OCI-LY7 (cell line): ENCODE measurements around the gene TKT. TPM values are rescaled to one million over a fixed set of nuclear protein-coding genes. Genes with fewer than 3 reads are reported as not detected.

Experiments used
- BruUV-seq: library from RNA; stranded (reverse); fragments of 400-500 nt; replicated peaks from 2 replicates; lab custom pipeline; 2021; lab: Mats Ljungman, UMichigan
- CTCF ChIA-PET: fragments of 300-600 bp; sonication (Branson Sonifier 250); formaldehyde crosslinking; loops from one replicate; lab custom pipeline; 2022; ENCODE audit warnings: antibody characterized with exemption; ENCODE audit not compliant: unreplicated experiment; lab: Charles Lee
- POLR2A ChIA-PET: fragments of 300-600 bp; sonication (Branson Sonifier 250); formaldehyde crosslinking; loops from one replicate; lab custom pipeline; 2022; ENCODE audit warnings: antibody characterized with exemption; lab: Charles Lee
- DNase-seq: peaks from one replicate; pipeline ENCODE4 v3.0.0-alpha.2; 2015; ENCODE audit warnings: low spot score
- H2AFZ ChIP-seq: fragments of 200-600 bp; sonication (generic), shearing (Covaris generic); 2 replicates; pipeline ENCODE4 v1.6.1; 2014; ENCODE audit warnings: mild to moderate bottlenecking, antibody characterized with exemption, low read length, moderate library complexity
- H3K27ac ChIP-seq: fragments of 200-600 bp; sonication (generic); 2 replicates; pipeline ENCODE4 v1.5.1; 2014; ENCODE audit warnings: mixed run types, low read depth, mild to moderate bottlenecking, moderate library complexity, low read length, inconsistent platforms; ENCODE audit not compliant: poor library complexity, severe bottlenecking
- H3K36me3 ChIP-seq: fragments of 200-600 bp; sonication (generic); 2 replicates; pipeline ENCODE4 v1.6.1; 2014; ENCODE audit warnings: mild to moderate bottlenecking, antibody characterized with exemption, low read length, moderate library complexity, mixed read lengths; ENCODE audit not compliant: insufficient read depth
- H3K4me1 ChIP-seq: fragments of 200-600 bp; sonication (generic); 2 replicates; pipeline ENCODE4 v1.5.1; 2014; ENCODE audit warnings: mild to moderate bottlenecking, low read length; ENCODE audit not compliant: insufficient read depth, poor library complexity, severe bottlenecking
- H3K4me2 ChIP-seq: fragments of 200-600 bp; sonication (generic); 2 replicates; pipeline ENCODE4 v1.6.1; 2014; ENCODE audit warnings: mild to moderate bottlenecking, low read length
- H3K4me3 ChIP-seq: fragments of 200-600 bp; sonication (generic); 2 replicates; pipeline ENCODE4 v1.5.1; 2014; ENCODE audit warnings: mild to moderate bottlenecking, low read depth, low read length; ENCODE audit not compliant: poor library complexity, severe bottlenecking
- H3K79me2 ChIP-seq: fragments of 200-600 bp; sonication (generic); 2 replicates; pipeline ENCODE4 v1.6.1; 2016; ENCODE audit warnings: low read depth, mild to moderate bottlenecking, low read length, moderate library complexity, mixed read lengths; ENCODE audit not compliant: insufficient read depth
- H3K9me2 ChIP-seq: fragments of 200-600 bp; sonication (generic); 2 replicates; pipeline ENCODE4 v1.6.1; 2016; ENCODE audit warnings: mild to moderate bottlenecking, low read length, mixed read lengths; ENCODE audit not compliant: insufficient read depth
- H3K9me3 ChIP-seq: fragments of 200-600 bp; sonication (generic); 2 replicates; pipeline ENCODE4 v1.6.1; 2014; ENCODE audit warnings: mild to moderate bottlenecking, mixed run types, low read length, mixed read lengths
- H4K20me1 ChIP-seq: fragments of 200-600 bp; sonication (generic); 2 replicates; pipeline ENCODE4 v1.6.1; 2014; ENCODE audit warnings: mild to moderate bottlenecking, antibody characterized with exemption, low read length, moderate library complexity, mixed read lengths; ENCODE audit not compliant: insufficient read depth
- CTCF ChIP-seq: fragments of 200-600 bp; sonication (generic); conservative IDR thresholded peaks from 2 replicates; pipeline ENCODE4 v1.5.1; 2014; ENCODE audit warnings: mild to moderate bottlenecking, antibody characterized with exemption, low read length, moderate library complexity, mixed read lengths
- EZH2phosphoT487 ChIP-seq: fragments of 200-600 bp; sonication (generic); IDR thresholded peaks from 2 replicates; pipeline ENCODE4 v1.6.1; 2018; ENCODE audit warnings: low read depth, borderline replicate concordance, mild to moderate bottlenecking, mixed run types, antibody characterized with exemption, low read length, moderate library complexity, mixed read lengths
- intact Hi-C: fragments of 100-400 bp; cut with micrococcal nuclease; formaldehyde crosslinking; loops from one replicate; pipeline ENCODE4 v1.10.0; 2022; ENCODE audit not compliant: unreplicated experiment
- total RNA-seq, 2 experiments: library from RNA; depleted of rRNA in 1 of 2; stranded (reverse); fragments of >200 nt in 1 of 2; shearing (Covaris generic) in 1 of 2; gene quantifications; 2 replicates each; pipeline ENCODE4 v1.2.3, GENCODE V29; 2014 to 2022

Gene TKT
- total RNA-seq, 2 experiments from 2014 or later, result 325 to 386 TPM

- POLR2A ChIA-PET, result no interaction called here
Observed at GRCh38 chr3:53236112-53236841, 19.5 kb downstream of the TKT start.

GRCh38 chr3:53235545-53235944 is 20.3 kb downstream of the TKT start:
- H4K20me1 ChIP-seq, result no peaks in the 10 kb centered on the region
- DNase-seq, result no peak
- intact Hi-C loops, result no loop called here
- no TSS peak for BruUV-seq
- H3K4me1 ChIP-seq, result peaks cover 6% of the 10 kb centered on the region
- TF ChIP-seq EZH2phosphoT487 (no peak), CTCF (no peak)
- H3K9me2 ChIP-seq, result no peaks in the 10 kb centered on the region
- no peaks in the 10 kb centered on the region for H3K79me2 ChIP-seq
- CTCF ChIA-PET, result no interaction called here
- H3K36me3 ChIP-seq, result peaks cover 95% of the 10 kb centered on the region
- H3K4me2 ChIP-seq, result no peak overlapping the region
- no peak overlapping the region for H2AFZ ChIP-seq
- POLR2A ChIA-PET, result interaction anchor here (0.6 kb wide), 1 partner anchor 21 kb away, joined by 3 read pairs; no protein-coding TSS in a partner anchor
- no peak overlapping the region for H3K4me3 ChIP-seq
- no peaks in the 10 kb centered on the region for H3K9me3 ChIP-seq
- H3K27ac ChIP-seq, result peak overlapping the region; percentile 26

More at GRCh38 chr3:53236112-53236841, 19.5 kb downstream of the TKT start:
- Histone ChIP-seq H3K79me2 (no peaks in the 10 kb centered on the region), H3K4me3 (no peak overlapping the region), H3K36me3 (peaks cover 95% of the 10 kb centered on the region), H2AFZ (no peak overlapping the region), H3K27ac (peak overlapping the region; percentile 26), H3K4me2 (no peak overlapping the region), H3K4me1 (peaks cover 6% of the 10 kb centered on the region), H3K9me3 (no peaks in the 10 kb centered on the region), H4K20me1 (no peaks in the 10 kb centered on the region), H3K9me2 (no peaks in the 10 kb centered on the region)
- CTCF ChIA-PET, result interaction anchor here (0.6 kb wide), 1 partner anchor 122 kb away, joined by 3 read pairs; no protein-coding TSS in a partner anchor
- intact Hi-C loops, result no loop called here
- no TSS peak for BruUV-seq
- no peak for DNase-seq
- TF ChIP-seq CTCF (no peak), EZH2phosphoT487 (no peak)

GRCh38 chr3:53234841-53235232 is 21.0 kb downstream of the TKT start:
- H3K79me2 ChIP-seq, result no peaks in the 10 kb centered on the region
- no peaks in the 10 kb centered on the region for H3K9me2 ChIP-seq
- TF ChIP-seq EZH2phosphoT487 (no peak), CTCF (no peak)
- peaks cover 6% of the 10 kb centered on the region for H3K4me1 ChIP-seq
- H3K4me2 ChIP-seq, result no peak overlapping the region
- no TSS peak for BruUV-seq
- H2AFZ ChIP-seq, result no peak overlapping the region
- no peak overlapping the region for H3K4me3 ChIP-seq
- H3K27ac ChIP-seq, result no peak overlapping the region
- no peak for DNase-seq
- peaks cover 95% of the 10 kb centered on the region for H3K36me3 ChIP-seq
- intact Hi-C loops, result no loop called here
- no peaks in the 10 kb centered on the region for H3K9me3 ChIP-seq
- CTCF ChIA-PET, result interaction anchor here (0.6 kb wide), 1 partner anchor 13 kb away, joined by 4 read pairs; no protein-coding TSS in a partner anchor
- no peaks in the 10 kb centered on the region for H4K20me1 ChIP-seq
- POLR2A ChIA-PET, result interaction anchor here (0.6 to 0.8 kb wide), 2 partner anchors 13 to 20 kb away, joined by 3 read pairs; no protein-coding TSS in a partner anchor
